ENCODE results near the gene ACSM2B.
"Not testable (repeated sequence)": the region's sequence is repeated elsewhere in the genome, so short reads cannot be mapped to it uniquely, and the experiment has no call there.

Gene ACSM2B

DNA sequence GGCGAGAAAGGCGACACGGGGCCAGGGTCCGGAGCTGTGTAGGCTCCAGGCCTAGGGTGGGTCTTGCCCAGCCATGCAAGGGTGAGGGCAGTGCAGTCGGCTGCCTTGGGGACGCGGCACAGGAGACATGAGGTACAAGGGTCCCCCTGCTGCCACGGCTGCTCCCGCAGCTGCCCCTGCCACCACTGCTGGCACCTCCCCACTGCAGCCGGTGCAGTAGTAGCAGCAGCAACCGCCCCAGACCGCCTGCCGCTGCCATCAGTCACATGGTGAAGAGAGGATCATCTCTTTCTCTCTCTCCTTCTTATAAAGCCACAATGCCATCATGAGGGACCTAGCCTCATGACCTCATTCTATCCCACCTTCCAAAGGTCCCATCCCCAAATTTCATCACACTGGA lies 44.4 kb downstream of the ACSM2B start:
- not testable (repeated sequence) for DNase-seq

GRCh38 chr16:20520103-20520502 lies 56.1 kb downstream of the ACSM2B start:
- DNase-seq = no peak

- no peak for DNase-seq
Observed at GRCh38 chr16:20519231-20519630, 56.9 kb downstream of the ACSM2B start.

- DNase-seq = no peak
Observed at GRCh38 chr16:20517149-20517548, 59.0 kb downstream of the ACSM2B start.

DNA sequence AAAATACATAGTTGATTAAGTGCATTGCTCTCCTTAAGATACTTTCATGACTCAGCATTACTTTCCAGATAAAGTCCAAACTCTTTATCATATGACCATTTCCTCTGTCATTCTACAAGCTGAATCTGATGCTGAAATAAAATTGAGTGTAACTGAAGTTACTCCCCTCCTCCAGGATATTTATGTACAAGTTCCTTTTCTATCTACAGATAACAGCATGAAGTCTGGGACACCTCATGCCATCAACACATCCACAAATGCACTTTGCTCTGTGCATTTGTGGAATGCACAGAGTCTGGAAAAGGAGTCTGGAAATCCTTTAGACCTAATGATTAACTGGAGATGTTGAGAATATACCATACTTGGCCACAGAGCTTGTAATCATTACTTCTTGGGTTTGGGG lies 60.5 kb downstream of the ACSM2B start:
- no peak for DNase-seq

DNA sequence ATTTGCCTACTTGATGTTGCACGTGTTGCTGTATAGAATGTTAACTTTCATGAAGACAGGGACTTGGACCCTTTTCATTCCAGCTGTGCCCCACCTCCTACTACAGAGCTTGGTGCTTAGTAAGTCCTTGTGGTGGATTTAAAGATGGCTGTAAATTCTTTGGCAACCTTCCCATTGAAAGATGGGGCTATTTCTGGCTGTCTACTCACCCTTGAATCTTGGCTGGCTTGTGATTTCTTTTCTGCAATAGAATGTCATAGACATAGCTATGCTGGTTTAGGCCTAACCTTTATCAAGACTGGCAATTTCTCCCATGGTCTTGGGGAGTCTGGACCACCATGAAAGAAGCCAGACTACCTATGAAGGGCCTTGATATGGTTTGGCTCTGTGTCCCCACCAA lies 65.8 kb downstream of the ACSM2B start:
- DNase-seq = no peak

GRCh38 chr16:20507280-20507679 lies 68.9 kb downstream of the ACSM2B start:
- no peak for DNase-seq

- no peak for DNase-seq
Observed at GRCh38 chr16:20504418-20504817, 71.7 kb downstream of the ACSM2B start.

- DNase-seq = not testable (repeated sequence)
Observed at GRCh38 chr16:20491448-20491847, 84.7 kb downstream of the ACSM2B start.

- not testable (repeated sequence) for DNase-seq
Observed at GRCh38 chr16:20490994-20491393, 85.2 kb downstream of the ACSM2B start.

Measured in CD4-positive, alpha-beta T cell treated with Interleukin-17A for 1 hour (primary cell).